ENCODE data around the gene KSR2.

GRCh38 chr12:117919479-117919878 lies 49.3 kb downstream of the KSR2 start:
- TF ChIP-seq ZNF274 (IDR thresholded peaks at IDR 0.05; ENCODE audit: low read depth, low read length): no peak
- TF ChIP-seq SUZ12 (IDR thresholded peaks at IDR 0.05; ENCODE audit: extremely low read depth, insufficient read depth, insufficient read length): no peak
